GM23338 (cell line): ENCODE results near the gene MED27. TPM values are rescaled to one million over a fixed set of nuclear protein-coding genes. Genes with fewer than 3 reads are reported as not detected.
A peak's percentile ranks its signal among the peaks of the same experiment; 100 is the strongest.

Experiments
- ATAC-seq: fragments of 200-7000 bp; cut with Tn5 transposase; 3 replicates; pipeline ENCODE4 v1.9.1; 2020
- DNase-seq: peaks from one replicate; pipeline ENCODE4 v3.0.0-alpha.2; 2015; ENCODE audit warnings: low spot score
- H2AFZ ChIP-seq: fragments of 200-600 bp; sonication (generic); 2 replicates; pipeline ENCODE4 v1.8.0; 2016; ENCODE audit warnings: antibody characterized with exemption, mild to moderate bottlenecking, moderate library complexity
- H3F3A ChIP-seq: fragments of 200-600 bp; sonication (generic); replicated peaks from 2 replicates; pipeline ENCODE4 v1.8.0; 2017; ENCODE audit warnings: antibody characterized with exemption, mixed run types, low read depth
- H3K27ac ChIP-seq: fragments of 200-600 bp; sonication (generic); 2 replicates; pipeline ENCODE4 v1.6.1; 2016; ENCODE audit warnings: low read depth
- H3K27me3 ChIP-seq: fragments of 200-600 bp; sonication (generic); 2 replicates; pipeline ENCODE4 v1.8.0; 2016; ENCODE audit warnings: mild to moderate bottlenecking, mixed run types, moderate library complexity; ENCODE audit not compliant: insufficient read depth
- H3K36me3 ChIP-seq: fragments of 200-600 bp; sonication (generic); 2 replicates; pipeline ENCODE4 v1.8.0; 2016; ENCODE audit warnings: mild to moderate bottlenecking; ENCODE audit not compliant: insufficient read depth
- H3K4me1 ChIP-seq: fragments of 200-600 bp; sonication (generic); 2 replicates; pipeline ENCODE4 v1.8.0; 2016; ENCODE audit warnings: mild to moderate bottlenecking, moderate library complexity; ENCODE audit not compliant: insufficient read depth
- H3K4me2 ChIP-seq: fragments of 200-600 bp; sonication (generic); 2 replicates; pipeline ENCODE4 v1.7.1; 2017; ENCODE audit warnings: mixed run types
- H3K4me3 ChIP-seq: fragments of 200-600 bp; sonication (generic); 2 replicates; pipeline ENCODE4 v1.6.1; 2016; ENCODE audit warnings: mixed run types
- H3K79me2 ChIP-seq: fragments of 200-600 bp; sonication (generic); replicated peaks from 2 replicates; pipeline ENCODE4 v1.8.0; 2017; ENCODE audit warnings: mild to moderate bottlenecking; ENCODE audit not compliant: insufficient read depth
- H3K9me2 ChIP-seq: fragments of 200-600 bp; sonication (generic); 2 replicates; pipeline ENCODE4 v1.8.0; 2017; ENCODE audit not compliant: insufficient read depth
- H4K20me1 ChIP-seq: fragments of 200-600 bp; sonication (generic); replicated peaks from 2 replicates; pipeline ENCODE4 v1.8.0; 2017; ENCODE audit warnings: mild to moderate bottlenecking; ENCODE audit not compliant: insufficient read depth
- H3K27ac Mint-ChIP-seq: 2 replicates; pipeline ENCODE4 v1.8.0; 2020; ENCODE audit warnings: inconsistent platforms, mild to moderate bottlenecking, moderate library complexity, mixed read lengths
- H3K27me3 Mint-ChIP-seq: 3 replicates; pipeline ENCODE4 v1.8.0; 2022; ENCODE audit warnings: low read depth, mild to moderate bottlenecking, moderate library complexity, mixed read lengths, inconsistent platforms; ENCODE audit not compliant: insufficient read depth, poor library complexity
- H3K36me3 Mint-ChIP-seq: 3 replicates; pipeline ENCODE4 v1.8.0; 2021; ENCODE audit warnings: low read depth, mild to moderate bottlenecking, inconsistent platforms, moderate library complexity, mixed read lengths
- H3K4me1 Mint-ChIP-seq: 3 replicates; pipeline ENCODE4 v1.8.0; 2020; ENCODE audit warnings: mild to moderate bottlenecking, inconsistent platforms, mixed read lengths
- H3K4me3 Mint-ChIP-seq: 3 replicates; pipeline ENCODE4 v1.8.0; 2021; ENCODE audit warnings: moderate library complexity, mild to moderate bottlenecking, inconsistent platforms, mixed read lengths
- H3K9me3 Mint-ChIP-seq: 3 replicates; pipeline ENCODE4 v1.8.0; 2020; ENCODE audit warnings: moderate library complexity, mild to moderate bottlenecking, inconsistent platforms, mixed read lengths
- CREB1 ChIP-seq: fragments of 250-450 bp; sonication (Bioruptor Pico); IDR thresholded peaks from 2 replicates; pipeline ENCODE4 v1.5.0; 2020; ENCODE audit warnings: low read depth, mild to moderate bottlenecking, moderate library complexity
- CTCF ChIP-seq, 2 experiments: fragments of 200-600 bp in 1 of 2; sonication (generic) in 1 of 2; conservative IDR thresholded peaks; 2 replicates each; pipeline versions ENCODE4 v1.5.1 to v1.6.1; 2016 to 2017; ENCODE audit warnings: antibody characterized with exemption in 2 of 2, low read depth in 2 of 2, mild to moderate bottlenecking in 2 of 2, moderate library complexity in 1 of 2
- EZH2phosphoT487 ChIP-seq: fragments of 200-600 bp; sonication (generic); IDR thresholded peaks from one replicate; pipeline ENCODE4 v1.8.1; 2018; ENCODE audit warnings: antibody characterized with exemption; ENCODE audit not compliant: unreplicated experiment
- JUNB ChIP-seq: IDR thresholded peaks from one replicate; pipeline ENCODE4 v1.6.1; 2016; ENCODE audit warnings: antibody characterized with exemption; ENCODE audit not compliant: unreplicated experiment
- STAT1 ChIP-seq: IDR thresholded peaks from one replicate; pipeline ENCODE4 v1.6.1; 2016; ENCODE audit warnings: antibody characterized with exemption; ENCODE audit not compliant: unreplicated experiment
- ZNF462 ChIP-seq: fragments of 250-450 bp; sonication (Bioruptor Pico); IDR thresholded peaks from 2 replicates; pipeline ENCODE4 v1.5.0; 2020; ENCODE audit warnings: mild to moderate bottlenecking, moderate library complexity
- polyA plus RNA-seq: library from polyadenylated mRNA; unstranded; fragments of >200 nt; fragmentation: Nextera tagmentation; extraction: Ambion mirVana; gene quantifications from 2 replicates; pipeline ENCODE4 v1.2.1, GENCODE V29; 2016
- total RNA-seq: library from RNA; depleted of rRNA; stranded (reverse); fragments of >200 nt; shearing (Covaris generic); gene quantifications from 2 replicates; pipeline ENCODE4 v1.2.3, GENCODE V29; 2014
- TF ChIP-seq, protein P1 (sequence below): IDR thresholded peaks from 2 replicates; pipeline ENCODE4 v1.6.1; 2016; ENCODE audit warnings: antibody characterized with exemption

The MED27 gene
- total and polyA plus RNA-seq, 2 experiments from 2014 or later, result 30.6 to 35.0 TPM

DNA sequence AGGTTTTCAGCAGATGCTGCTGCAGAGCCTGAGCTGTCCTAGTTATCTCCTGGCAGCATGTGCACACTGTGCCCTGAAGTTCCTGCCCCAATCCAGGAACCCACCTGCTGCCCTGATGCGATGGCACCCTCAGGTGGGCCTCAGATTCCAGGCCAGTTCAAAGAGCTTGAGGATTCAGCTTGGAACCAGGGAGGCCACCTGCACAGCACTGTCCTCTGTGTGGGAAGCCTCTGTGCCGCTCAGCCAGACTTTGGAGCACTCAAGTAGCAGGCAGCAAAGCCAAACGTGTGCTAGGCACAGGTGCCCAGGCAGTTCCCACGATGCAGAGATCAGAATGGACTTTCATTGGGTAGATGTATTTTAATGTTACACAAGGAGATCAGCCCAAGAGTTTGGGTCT is 207.0 kb downstream of the MED27 start (continued):
- TF ChIP-seq, protein P1, sequence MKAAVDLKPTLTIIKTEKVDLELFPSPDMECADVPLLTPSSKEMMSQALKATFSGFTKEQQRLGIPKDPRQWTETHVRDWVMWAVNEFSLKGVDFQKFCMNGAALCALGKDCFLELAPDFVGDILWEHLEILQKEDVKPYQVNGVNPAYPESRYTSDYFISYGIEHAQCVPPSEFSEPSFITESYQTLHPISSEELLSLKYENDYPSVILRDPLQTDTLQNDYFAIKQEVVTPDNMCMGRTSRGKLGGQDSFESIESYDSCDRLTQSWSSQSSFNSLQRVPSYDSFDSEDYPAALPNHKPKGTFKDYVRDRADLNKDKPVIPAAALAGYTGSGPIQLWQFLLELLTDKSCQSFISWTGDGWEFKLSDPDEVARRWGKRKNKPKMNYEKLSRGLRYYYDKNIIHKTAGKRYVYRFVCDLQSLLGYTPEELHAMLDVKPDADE, result no peak
- TF ChIP-seq JUNB (no peak), EZH2phosphoT487 (no peak), ZNF462 (CRISPR knock-in tag) (no peak), CTCF (conservative IDR thresholded peaks at IDR 0.05; ENCODE audit: low read depth in 2 of 2) (no peak)

- ATAC-seq (peak; percentile 72), DNase-seq (peak; percentile 68)
- H3K36me3 ChIP-seq, result no peaks in the 10 kb centered on the region
- H3K27me3 Mint-ChIP-seq, result peaks cover 15% of the 10 kb centered on the region
- no peaks in the 10 kb centered on the region for H3K27me3 ChIP-seq
- no peak overlapping the region for H3K4me3 ChIP-seq
- TF ChIP-seq CTCF (conservative IDR thresholded peaks at IDR 0.05; ENCODE audit: low read depth in 2 of 2) (peak; percentile 63 to 73), STAT1 (no peak), CREB1 (CRISPR knock-in tag) (no peak)
- no peaks in the 10 kb centered on the region; the same call in 2 of the 3 replicates for H3K9me3 Mint-ChIP-seq
- H2AFZ ChIP-seq, result no peak overlapping the region
- peaks cover 24% of the 10 kb centered on the region for H3K4me1 Mint-ChIP-seq
- H3K4me3 Mint-ChIP-seq, result no peak overlapping the region
- no peaks in the 10 kb centered on the region; the same call in none of the 2 replicates for H4K20me1 ChIP-seq
- no peak overlapping the region for H3K27ac Mint-ChIP-seq
- H3F3A ChIP-seq, result 0 out of 2 replicates have a peak, but pooled peaks cover 3% of the 10 kb centered on the region
- no peaks in the 10 kb centered on the region; the same call in 2 of the 3 replicates for H3K36me3 Mint-ChIP-seq
- H3K4me2 ChIP-seq, result no peak overlapping the region
- peaks cover 15% of the 10 kb centered on the region for H3K4me1 ChIP-seq
- H3K9me2 ChIP-seq, result no peaks in the 10 kb centered on the region
- H3K79me2 ChIP-seq, result no peaks in the 10 kb centered on the region
- H3K27ac ChIP-seq, result no peak overlapping the region
Observed at GRCh38 chr9:131872006-131872405, 207.7 kb downstream of the MED27 start.
